A549 treated with RU486 at 1 μM for 4 hours (cell line): ENCODE data around the gene YBX2. TPM values are rescaled to one million over a fixed set of nuclear protein-coding genes. Genes with fewer than 3 reads are reported as not detected.

Experiments
- total RNA-seq: library from RNA; stranded (reverse); fragments of 200-300 nt; extraction: Qiagen RNA extraction; gene quantifications from 5 replicates; pipeline ENCODE4 v1.2.3, GENCODE V29; 2022; ENCODE audit warnings: low read depth

YBX2 gene
- total RNA-seq, 1 experiment from 2014 or later: 0.67 TPM

Other genes starting within 250 kb of the YBX2 start
- gene CLEC10A, start 214.4 kb downstream of the YBX2 start, total RNA-seq: not detected in 5 replicates
- gene ASGR2, start 179.8 kb downstream of the YBX2 start, total RNA-seq: 0.36 TPM in 1 of 5 replicates, not detected in the others
- 1.0 to 1.5 TPM (median 1.3 TPM) in 5 replicates for gene ASGR1, start 115.3 kb downstream of the YBX2 start, total RNA-seq
- 7.2 to 10.7 TPM (median 8.9 TPM) in 5 replicates for gene DLG4, start 74.8 kb downstream of the YBX2 start, total RNA-seq
- 373 to 531 TPM (median 506 TPM) in 5 replicates for gene ACADVL, start 74.7 kb downstream of the YBX2 start, total RNA-seq
- gene DVL2, start 60.1 kb downstream of the YBX2 start, total RNA-seq: 26.1 to 39.5 TPM (median 37.0 TPM) in 5 replicates
- 82.3 to 110 TPM (median 92.2 TPM) in 5 replicates for gene PHF23, start 55.2 kb downstream of the YBX2 start, total RNA-seq
- gene GABARAP, start 52.2 kb downstream of the YBX2 start, total RNA-seq: 678 to 759 TPM (median 700 TPM) in 5 replicates
- 210 to 241 TPM (median 229 TPM) in 5 replicates for gene CTDNEP1, start 42.9 kb downstream of the YBX2 start, total RNA-seq
- gene ELP5, start 42.4 kb downstream of the YBX2 start, total RNA-seq: 110 to 138 TPM (median 124 TPM) in 5 replicates
- 0.57 to 1.5 TPM (median 0.71 TPM) in 5 replicates for gene CLDN7, start 32.2 kb downstream of the YBX2 start, total RNA-seq
- 0.07 to 0.29 TPM (median 0.17 TPM) in 5 replicates for gene SLC2A4, start 12.9 kb downstream of the YBX2 start, total RNA-seq
- gene EIF5A, start 13.0 kb upstream of the YBX2 start, total RNA-seq: 1,703 to 1,867 TPM (median 1,727 TPM) in 5 replicates
- gene GPS2, start 20.7 kb upstream of the YBX2 start, total RNA-seq: 86.5 to 109 TPM (median 99.7 TPM) in 5 replicates
- gene NEURL4, start 34.7 kb upstream of the YBX2 start, total RNA-seq: 21.8 to 31.5 TPM (median 27.2 TPM) in 5 replicates
- 0.74 to 8.9 TPM (median 4.6 TPM) in 5 replicates for gene ACAP1, start 41.9 kb upstream of the YBX2 start, total RNA-seq
- gene KCTD11, start 57.5 kb upstream of the YBX2 start, total RNA-seq: 10.7 to 15.4 TPM (median 12.9 TPM) in 5 replicates
- gene TMEM95, start 60.5 kb upstream of the YBX2 start, total RNA-seq: not detected in 5 replicates
- 1.5 to 2.1 TPM (median 1.9 TPM) in 5 replicates for gene TNK1, start 86.5 kb upstream of the YBX2 start, total RNA-seq
- 35.0 to 47.4 TPM (median 36.8 TPM) in 5 replicates for gene PLSCR3, start 99.9 kb upstream of the YBX2 start, total RNA-seq
- gene TMEM256, start 109.5 kb upstream of the YBX2 start, total RNA-seq: 183 to 235 TPM (median 214 TPM) in 5 replicates
- gene NLGN2, start 113.2 kb upstream of the YBX2 start, total RNA-seq: 13.0 to 21.8 TPM (median 16.6 TPM) in 5 replicates
- gene SPEM1, start 125.7 kb upstream of the YBX2 start, total RNA-seq: not detected in 5 replicates
- gene SPEM2, start 131.0 kb upstream of the YBX2 start, total RNA-seq: 0.08 TPM in 1 of 5 replicates, not detected in the others
- gene SPEM3, start 134.2 kb upstream of the YBX2 start, total RNA-seq: not detected in 5 replicates
- 8.7 to 15.2 TPM (median 12.6 TPM) in 5 replicates for gene TMEM102, start 140.8 kb upstream of the YBX2 start, total RNA-seq
- gene FGF11, start 144.9 kb upstream of the YBX2 start, total RNA-seq: 0.74 to 1.4 TPM (median 1.2 TPM) in 5 replicates
- gene CHRNB1, start 150.4 kb upstream of the YBX2 start, total RNA-seq: 5.7 to 8.0 TPM (median 7.2 TPM) in 5 replicates
- 17.8 to 24.3 TPM (median 22.7 TPM) in 5 replicates for gene ZBTB4, start 185.0 kb upstream of the YBX2 start, total RNA-seq
- gene SLC35G6, start 186.8 kb upstream of the YBX2 start, total RNA-seq: not detected in 5 replicates
- gene POLR2A, start 189.7 kb upstream of the YBX2 start, total RNA-seq: 62.1 to 84.5 TPM (median 77.7 TPM) in 5 replicates